DMS114 treated with DMSO at 0.1 percent for 48 hours (cell line): Measurements from ENCODE around the gene ZNF322.
"Not testable (repeated sequence)": the region's sequence is repeated elsewhere in the genome, so short reads cannot be mapped to it uniquely, and the experiment has no call there.

Experiments used
- DNase-seq: peaks from one replicate; lab custom pipeline; 2025; ENCODE audit not compliant: unreplicated experiment; lab: John Stamatoyannopoulos, UW

Gene ZNF322

GRCh38 chr6:26659042-26659999, at the start of gene ZNF322:
Gene ZNF322, minus strand, starts transcription at chr6:26659746. Its CDS starts 21,193 bp downstream, at chr6:26638553.
- DNase-seq = peak; percentile 95

- DNase-seq = not testable (repeated sequence)
Observed at GRCh38 chr6:26705780-26706179, 46.2 kb upstream of the ZNF322 start.

- DNase-seq = not testable (repeated sequence)
Observed at GRCh38 chr6:26705352-26705751, 45.8 kb upstream of the ZNF322 start.

- not testable (repeated sequence) for DNase-seq
Observed at GRCh38 chr6:26701023-26701747, 41.6 kb upstream of the ZNF322 start.

- DNase-seq = not testable (repeated sequence)
Observed at GRCh38 chr6:26697496-26697895, 38.0 kb upstream of the ZNF322 start.

GRCh38 chr6:26689324-26689947, 29.9 kb upstream of the ZNF322 start:
- DNase-seq = not testable (repeated sequence)

- DNase-seq = not testable (repeated sequence)
Observed at GRCh38 chr6:26682435-26683042, 23.0 kb upstream of the ZNF322 start.

GRCh38 chr6:26673287-26673686, 13.7 kb upstream of the ZNF322 start:
- not testable (repeated sequence) for DNase-seq

- DNase-seq = not testable (repeated sequence)
Observed at GRCh38 chr6:26670558-26670957, 11.0 kb upstream of the ZNF322 start.

- not testable (repeated sequence) for DNase-seq
Observed at GRCh38 chr6:26670003-26670402, 10.5 kb upstream of the ZNF322 start.

- peak; percentile 79 for DNase-seq
Observed at GRCh38 chr6:26660000-26660361, 435 bp upstream of the ZNF322 start.

GRCh38 chr6:26657256-26657655, 2.3 kb downstream of the ZNF322 start:
- DNase-seq = no peak

- DNase-seq = no peak
Observed at GRCh38 chr6:26653007-26653406, 6.5 kb downstream of the ZNF322 start.

GRCh38 chr6:26651133-26651781, 8.3 kb downstream of the ZNF322 start:
- DNase-seq = no peak

GRCh38 chr6:26646074-26646473, 13.5 kb downstream of the ZNF322 start:
- no peak for DNase-seq

GRCh38 chr6:26640806-26641205, 18.7 kb downstream of the ZNF322 start:
- no peak for DNase-seq

GRCh38 chr6:26629359-26629758, 30.2 kb downstream of the ZNF322 start:
- no peak for DNase-seq

GRCh38 chr6:26627843-26628242, 31.7 kb downstream of the ZNF322 start:
- DNase-seq = no peak

GRCh38 chr6:26624557-26624956, 35.0 kb downstream of the ZNF322 start:
- no peak for DNase-seq

- no peak for DNase-seq
Observed at GRCh38 chr6:26623339-26623859, 36.1 kb downstream of the ZNF322 start.
